DND-41 (cell line): ENCODE results near the gene AVL9.
A peak's percentile ranks its signal among the peaks of the same experiment; 100 is the strongest.

Experiments used
- ATAC-seq: fragments of 200-7000 bp; cut with Tn5 transposase; 3 replicates; pipeline ENCODE4 v1.9.1; 2021; ENCODE audit warnings: low read depth; ENCODE audit not compliant: insufficient read depth
- DNase-seq: peaks from one replicate; pipeline ENCODE4 v3.0.0-alpha.2; 2020
- H2AFZ ChIP-seq: 2 replicates; pipeline ENCODE4 v1.6.0; 2012; ENCODE audit warnings: low read depth, low read length
- H3K27ac ChIP-seq: 2 replicates; pipeline ENCODE4 v1.5.1; 2012; ENCODE audit warnings: low read length, inconsistent platforms
- H3K27me3 ChIP-seq: fragments of 200-600 bp; sonication (generic); 2 replicates; pipeline ENCODE4 v1.6.0; 2012; ENCODE audit warnings: low read length, mild to moderate bottlenecking, inconsistent platforms; ENCODE audit not compliant: insufficient read depth, poor library complexity
- H3K36me3 ChIP-seq: 2 replicates; pipeline ENCODE4 v1.5.1; 2012; ENCODE audit warnings: low read length, inconsistent platforms; ENCODE audit not compliant: insufficient read depth
- H3K4me1 ChIP-seq: 2 replicates; pipeline ENCODE4 v1.5.1; 2012; ENCODE audit warnings: mild to moderate bottlenecking, low read length; ENCODE audit not compliant: insufficient read depth
- H3K4me2 ChIP-seq: 2 replicates; pipeline ENCODE4 v1.6.0; 2012; ENCODE audit warnings: mild to moderate bottlenecking, moderate library complexity, low read length, inconsistent platforms; ENCODE audit not compliant: insufficient read depth
- H3K4me3 ChIP-seq, 2 experiments: fragments of 200-600 bp in 1 of 2; shearing (Covaris generic) in 1 of 2; 2 replicates each; pipeline ENCODE4 v1.5.1; 2012 to 2016; ENCODE audit warnings: inconsistent platforms in 2 of 2, low read length in 2 of 2, mild to moderate bottlenecking in 2 of 2, low read depth in 1 of 2, moderate library complexity in 1 of 2
- H3K79me2 ChIP-seq: 2 replicates; pipeline ENCODE4 v1.6.0; 2012; ENCODE audit warnings: low read length, inconsistent platforms; ENCODE audit not compliant: insufficient read depth
- H3K9ac ChIP-seq: 2 replicates; pipeline ENCODE4 v1.6.0; 2012; ENCODE audit warnings: low read depth, mild to moderate bottlenecking, inconsistent platforms, low read length, moderate library complexity
- H3K9me3 ChIP-seq: 2 replicates; pipeline ENCODE4 v1.5.1; 2012; ENCODE audit warnings: low read length, moderate library complexity, mild to moderate bottlenecking, inconsistent platforms; ENCODE audit not compliant: insufficient read depth, severe bottlenecking
- H4K20me1 ChIP-seq: 2 replicates; pipeline ENCODE4 v1.6.0; 2012; ENCODE audit warnings: low read length; ENCODE audit not compliant: insufficient read depth
- CTCF ChIP-seq: IDR thresholded peaks from 2 replicates; pipeline ENCODE4 v1.5.1; 2012; ENCODE audit warnings: borderline replicate concordance, low read length, moderate library complexity, mild to moderate bottlenecking; ENCODE audit not compliant: poor library complexity, severe bottlenecking; ENCODE audit errors: extremely low read depth
- EZH2 ChIP-seq: IDR thresholded peaks from 3 replicates; pipeline ENCODE4 v1.6.1; 2012; ENCODE audit warnings: borderline replicate concordance, low read depth, mild to moderate bottlenecking, moderate library complexity, low read length, inconsistent platforms; ENCODE audit not compliant: severe bottlenecking

Gene AVL9

GRCh38 chr7:32476816-32477648, 18.3 kb upstream of the AVL9 start:
- no peak for TF ChIP-seq CTCF
- TF ChIP-seq EZH2: no peak
- H3K79me2 ChIP-seq: no peaks in the 10 kb centered on the region
- no peaks in the 10 kb centered on the region for H4K20me1 ChIP-seq
- ATAC-seq (no peak), DNase-seq (no peak)
- no peaks in the 10 kb centered on the region for H3K27me3 ChIP-seq
- H3K9me3 ChIP-seq: no peaks in the 10 kb centered on the region
- no peaks in the 10 kb centered on the region for H3K36me3 ChIP-seq
- H3K9ac ChIP-seq: no peak overlapping the region
- no peak overlapping the region for H3K4me3 ChIP-seq
- 0 out of 2 replicates have a peak, but pooled peaks cover 5% of the 10 kb centered on the region for H3K4me1 ChIP-seq
- H3K27ac ChIP-seq: no peak overlapping the region
- H2AFZ ChIP-seq: no peak overlapping the region
- H3K4me2 ChIP-seq: no peak overlapping the region

GRCh38 chr7:32477649-32477980, 17.7 kb upstream of the AVL9 start:
- H3K9me3 ChIP-seq: no peaks in the 10 kb centered on the region
- no peak overlapping the region for H2AFZ ChIP-seq
- DNase-seq (no peak), ATAC-seq (no peak)
- H3K79me2 ChIP-seq: no peaks in the 10 kb centered on the region
- H3K4me1 ChIP-seq: 0 out of 2 replicates have a peak, but pooled peaks cover 5% of the 10 kb centered on the region
- no peak overlapping the region for H3K9ac ChIP-seq
- H4K20me1 ChIP-seq: no peaks in the 10 kb centered on the region
- no peaks in the 10 kb centered on the region for H3K36me3 ChIP-seq
- no peak overlapping the region for H3K27ac ChIP-seq
- no peak overlapping the region for H3K4me2 ChIP-seq
- TF ChIP-seq CTCF (no peak), EZH2 (no peak)
- no peaks in the 10 kb centered on the region for H3K27me3 ChIP-seq
- H3K4me3 ChIP-seq: no peak overlapping the region

GRCh38 chr7:32479574-32480200, 15.6 kb upstream of the AVL9 start:
- Histone ChIP-seq H3K79me2 (no peaks in the 10 kb centered on the region), H3K27ac (no peak overlapping the region), H3K4me2 (no peak overlapping the region), H3K9me3 (no peaks in the 10 kb centered on the region), H3K27me3 (no peaks in the 10 kb centered on the region), H3K9ac (no peak overlapping the region), H3K4me3 (no peak overlapping the region), H3K4me1 (0 out of 2 replicates have a peak, but pooled peaks cover 5% of the 10 kb centered on the region), H3K36me3 (no peaks in the 10 kb centered on the region), H4K20me1 (no peaks in the 10 kb centered on the region), H2AFZ (no peak overlapping the region)
- TF ChIP-seq CTCF (peak; percentile 79), EZH2 (no peak)
- DNase-seq (peak; percentile 24), ATAC-seq (peak; percentile 34; the same call in 1 of the 3 replicates)
